Progenitor cell of endocrine pancreas (in vitro differentiated cells): ENCODE results near the gene WIPF2. TPM values are rescaled to one million over a fixed set of nuclear protein-coding genes. Genes with fewer than 3 reads are reported as not detected.
A peak's percentile ranks its signal among the peaks of the same experiment; 100 is the strongest.

Experiments used
- DNase-seq: peaks from one replicate; pipeline ENCODE4 v3.0.0; 2021; ENCODE audit warnings: low spot score; ENCODE audit not compliant: unreplicated experiment
- H3K27ac Mint-ChIP-seq: 2 replicates; pipeline ENCODE4 v1.8.0; 2021; ENCODE audit warnings: mild to moderate bottlenecking, moderate library complexity, mixed read lengths
- H3K27me3 Mint-ChIP-seq: 2 replicates; pipeline ENCODE4 v1.8.0; 2021; ENCODE audit warnings: mixed read lengths
- H3K36me3 Mint-ChIP-seq: 2 replicates; pipeline ENCODE4 v1.8.0; 2022; ENCODE audit warnings: mixed read lengths; ENCODE audit not compliant: insufficient read depth
- H3K4me1 Mint-ChIP-seq: 2 replicates; pipeline ENCODE4 v1.8.0; 2021; ENCODE audit warnings: low read depth, mixed read lengths
- H3K4me3 Mint-ChIP-seq: 2 replicates; pipeline ENCODE4 v1.8.0; 2021; ENCODE audit warnings: low read depth, mild to moderate bottlenecking, moderate library complexity, mixed read lengths
- H3K9me3 Mint-ChIP-seq: 2 replicates; pipeline ENCODE4 v1.8.0; 2021; ENCODE audit warnings: low read depth, mixed read lengths
- CTCF ChIP-seq: fragments of 200-600 bp; sonication (generic); IDR thresholded peaks from one replicate; pipeline ENCODE4 v1.5.0; 2021; ENCODE audit warnings: antibody characterized with exemption, mild to moderate bottlenecking; ENCODE audit not compliant: unreplicated experiment
- total RNA-seq: library from RNA; stranded (reverse); gene quantifications from 2 replicates; pipeline ENCODE4 v1.2.1, GENCODE V29; 2021

WIPF2 gene
- total RNA-seq, 1 donor from 2014 or later, result 38.2 TPM

DNA sequence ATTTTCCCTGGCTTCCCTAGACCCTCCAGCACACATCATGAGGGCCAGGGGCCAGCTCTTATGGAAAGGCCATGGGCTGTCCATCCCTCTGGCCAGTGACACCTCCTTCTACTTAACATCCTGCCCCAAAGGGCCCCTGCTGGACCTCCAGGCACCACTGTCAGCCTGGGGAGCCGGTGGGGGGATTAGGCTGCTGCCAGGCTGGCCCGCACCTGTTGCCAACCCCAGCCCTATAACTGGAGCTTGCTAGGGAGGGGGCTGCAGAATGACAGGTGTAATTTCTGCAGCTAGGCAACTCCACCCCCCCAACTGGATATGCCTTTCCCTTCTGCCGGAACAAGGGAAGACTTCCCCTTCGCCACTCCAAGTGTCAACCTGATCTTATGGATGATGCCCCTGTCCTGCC is 102.4 kb downstream of the WIPF2 start:
- no peak for TF ChIP-seq CTCF
- DNase-seq, result no peak
- Mint-ChIP-seq H3K27ac (peak overlapping the region; percentile 56), H3K36me3 (no peaks in the 10 kb centered on the region), H3K4me1 (peaks cover 46% of the 10 kb centered on the region), H3K4me3 (no peak overlapping the region), H3K9me3 (no peaks in the 10 kb centered on the region), H3K27me3 (no peaks in the 10 kb centered on the region)

- no peaks in the 10 kb centered on the region for H3K9me3 Mint-ChIP-seq
- peak overlapping the region; percentile 56 for H3K27ac Mint-ChIP-seq
- H3K36me3 Mint-ChIP-seq, result no peaks in the 10 kb centered on the region
- no peak for DNase-seq
- H3K4me3 Mint-ChIP-seq, result no peak overlapping the region
- TF ChIP-seq CTCF, result no peak
- peaks cover 47% of the 10 kb centered on the region for H3K4me1 Mint-ChIP-seq
- H3K27me3 Mint-ChIP-seq, result no peaks in the 10 kb centered on the region
Observed at GRCh38 chr17:40321961-40322357, 102.9 kb downstream of the WIPF2 start.

- peak overlapping the region; percentile 29 for H3K27ac Mint-ChIP-seq
- no peak for DNase-seq
Observed at GRCh38 chr17:40322358-40323315, 103.5 kb downstream of the WIPF2 start.

GRCh38 chr17:40323391-40324381 is 104.6 kb downstream of the WIPF2 start:
- no peak for DNase-seq
- H3K4me1 Mint-ChIP-seq, result peaks cover 47% of the 10 kb centered on the region
- TF ChIP-seq CTCF, result no peak
- no peak overlapping the region for H3K4me3 Mint-ChIP-seq
- H3K9me3 Mint-ChIP-seq, result no peaks in the 10 kb centered on the region
- H3K27ac Mint-ChIP-seq, result peak overlapping the region; percentile 29
- H3K36me3 Mint-ChIP-seq, result peaks cover 2% of the 10 kb centered on the region
- H3K27me3 Mint-ChIP-seq, result no peaks in the 10 kb centered on the region

More at GRCh38 chr17:40322358-40323315, 103.5 kb downstream of the WIPF2 start:
- Mint-ChIP-seq H3K36me3 (no peaks in the 10 kb centered on the region), H3K27me3 (no peaks in the 10 kb centered on the region), H3K4me1 (peaks cover 47% of the 10 kb centered on the region), H3K4me3 (no peak overlapping the region), H3K9me3 (no peaks in the 10 kb centered on the region)
- TF ChIP-seq CTCF, result no peak
